ENCODE results near the gene TSGA10.
"Not testable (repeated sequence)": the region's sequence is repeated elsewhere in the genome, so short reads cannot be mapped to it uniquely, and the experiment has no call there.

The TSGA10 gene

GRCh38 chr2:99153921-99154604 is 679 bp downstream of the TSGA10 start:
- DNase-seq = no peak

GRCh38 chr2:99152199-99152895 is 2.4 kb downstream of the TSGA10 start:
- no peak for DNase-seq

GRCh38 chr2:99150706-99151105 is 4.0 kb downstream of the TSGA10 start:
- DNase-seq = no peak

GRCh38 chr2:99141110-99142108 is 13.3 kb downstream of the TSGA10 start, which contains the start of gene C2orf15:
TSS of gene C2orf15 (plus strand) at chr2:99141707. CDS start at chr2:99150559, 8,852 bp downstream.
- peak; percentile 97 for DNase-seq

- DNase-seq = no peak
Measured at GRCh38 chr2:99140860-99141109, 14.0 kb downstream of the TSGA10 start.

GRCh38 chr2:99140056-99140859 is 14.5 kb downstream of the TSGA10 start:
- no peak for DNase-seq

- no peak for DNase-seq
Measured at GRCh38 chr2:99139003-99139402, 15.7 kb downstream of the TSGA10 start.

GRCh38 chr2:99135044-99135556 is 19.6 kb downstream of the TSGA10 start:
- DNase-seq = not testable (repeated sequence)

GRCh38 chr2:99127981-99128380 is 26.8 kb downstream of the TSGA10 start:
- no peak for DNase-seq

GRCh38 chr2:99112617-99113016 is 42.1 kb downstream of the TSGA10 start:
- DNase-seq = no peak

GRCh38 chr2:99111945-99112344 is 42.8 kb downstream of the TSGA10 start:
- no peak for DNase-seq

GRCh38 chr2:99111236-99111635 is 43.5 kb downstream of the TSGA10 start:
- DNase-seq = no peak

- no peak for DNase-seq
Measured at GRCh38 chr2:99106913-99107312, 47.8 kb downstream of the TSGA10 start.

GRCh38 chr2:99104006-99104405 is 50.7 kb downstream of the TSGA10 start:
- no peak for DNase-seq

GRCh38 chr2:99101697-99102096 is 53.0 kb downstream of the TSGA10 start:
- no peak for DNase-seq

- no peak for DNase-seq
Measured at GRCh38 chr2:99096728-99097127, 58.0 kb downstream of the TSGA10 start.

- DNase-seq = no peak
Measured at GRCh38 chr2:99088017-99088416, 66.7 kb downstream of the TSGA10 start.

GRCh38 chr2:99086385-99086784 is 68.4 kb downstream of the TSGA10 start:
- no peak for DNase-seq

GRCh38 chr2:99085421-99085820 is 69.3 kb downstream of the TSGA10 start:
- no peak for DNase-seq

- no peak for DNase-seq
Measured at GRCh38 chr2:99084256-99084655, 70.5 kb downstream of the TSGA10 start.

- DNase-seq = no peak
Measured at GRCh38 chr2:99081891-99082290, 72.9 kb downstream of the TSGA10 start.

GRCh38 chr2:99079226-99079625 is 75.5 kb downstream of the TSGA10 start:
- DNase-seq = no peak
